GM10248 (cell line): ENCODE results near the gene LMBR1.
A peak's percentile ranks its signal among the peaks of the same experiment; 100 is the strongest.
"Not testable (repeated sequence)": the region's sequence is repeated elsewhere in the genome, so short reads cannot be mapped to it uniquely, and the experiment has no call there.

ENCODE experiments used
- CTCF ChIA-PET: fragments of 300-600 bp; sonication (Branson Sonifier 250); formaldehyde crosslinking; extraction: SDS; loops from one replicate; lab custom pipeline; 2021; ENCODE audit warnings: antibody characterized with exemption; lab: Yijun Ruan, JAX
- POLR2A ChIA-PET: fragments of 350-650 bp; sonication (Branson Sonifier 250); formaldehyde crosslinking; extraction: SDS; loops from one replicate; lab custom pipeline; 2020; ENCODE audit warnings: antibody characterized with exemption; lab: Yijun Ruan, JAX
- DNase-seq: peaks from one replicate; pipeline ENCODE4 v3.0.0; 2012; ENCODE audit errors: extremely low spot score
- CTCF ChIP-seq: IDR thresholded peaks from 2 replicates; pipeline ENCODE4 v1.5.1; 2012; ENCODE audit warnings: mild to moderate bottlenecking, low read depth; ENCODE audit errors: extremely low read depth, missing control alignments, control extremely low read depth

The LMBR1 gene

GRCh38 chr7:156892821-156893706 is at the start of gene LMBR1:
LMBR1 (minus strand) TSS chr7:156893183; CDS start chr7:156892993, 190 bp downstream.
- TF ChIP-seq CTCF = peak; percentile 24
- ChIA-PET POLR2A (interaction anchor here (0.6 to 1.0 kb wide), 4 partner anchors 25 to 125 kb away, joined by 3 to 5 read pairs (median 4); partner anchors contain the start of gene NOM1), CTCF (interaction anchor here (0.6 to 2.5 kb wide), 10 partner anchors 12 to 378 kb away, joined by 3 to 21 read pairs (median 3); partner anchors contain the start of gene NOM1)
- peak; percentile 98 for DNase-seq

GRCh38 chr7:156942708-156943090 is 49.7 kb upstream of the LMBR1 start:
- no peak for DNase-seq
- ChIA-PET POLR2A (no interaction called here), CTCF (interaction anchor here (0.9 to 1.4 kb wide), 2 partner anchors 27 to 331 kb away, joined by 3 to 8 read pairs; no protein-coding TSS in a partner anchor)
- no peak for TF ChIP-seq CTCF

GRCh38 chr7:156941393-156942182 is 48.6 kb upstream of the LMBR1 start:
- DNase-seq = no peak
- POLR2A ChIA-PET = no interaction called here
- CTCF ChIA-PET = no interaction called here
- no peak for TF ChIP-seq CTCF

GRCh38 chr7:156940421-156941122 is 47.6 kb upstream of the LMBR1 start:
- no peak for TF ChIP-seq CTCF
- ChIA-PET CTCF (interaction anchor here (2.7 kb wide), 1 partner anchor 9 kb away, joined by 10 read pairs; the partner anchor contains the start of gene NOM1), POLR2A (no interaction called here)
- no peak for DNase-seq

- CTCF ChIA-PET = interaction anchor here (1.0 to 1.5 kb wide), 2 partner anchors 12 to 13 kb away, joined by 3 to 8 read pairs; partner anchors contain the start of gene NOM1
- DNase-seq, POLR2A ChIA-PET: not testable (repeated sequence)
These were observed 43.8 kb upstream of the LMBR1 start for GRCh38 chr7:156936766-156937165.

GRCh38 chr7:156935250-156935649 is 42.3 kb upstream of the LMBR1 start:
- CTCF ChIA-PET = no interaction called here
- POLR2A ChIA-PET = no interaction called here
- no peak for DNase-seq
- no peak for TF ChIP-seq CTCF
